ENCODE results near the gene PLEKHF1. TPM values are rescaled to one million over a fixed set of nuclear protein-coding genes. Genes with fewer than 3 reads are reported as not detected.

Gene PLEKHF1
- total RNA-seq, 2 donors from 2014 or later, result 2.6 to 2.8 TPM

DNA sequence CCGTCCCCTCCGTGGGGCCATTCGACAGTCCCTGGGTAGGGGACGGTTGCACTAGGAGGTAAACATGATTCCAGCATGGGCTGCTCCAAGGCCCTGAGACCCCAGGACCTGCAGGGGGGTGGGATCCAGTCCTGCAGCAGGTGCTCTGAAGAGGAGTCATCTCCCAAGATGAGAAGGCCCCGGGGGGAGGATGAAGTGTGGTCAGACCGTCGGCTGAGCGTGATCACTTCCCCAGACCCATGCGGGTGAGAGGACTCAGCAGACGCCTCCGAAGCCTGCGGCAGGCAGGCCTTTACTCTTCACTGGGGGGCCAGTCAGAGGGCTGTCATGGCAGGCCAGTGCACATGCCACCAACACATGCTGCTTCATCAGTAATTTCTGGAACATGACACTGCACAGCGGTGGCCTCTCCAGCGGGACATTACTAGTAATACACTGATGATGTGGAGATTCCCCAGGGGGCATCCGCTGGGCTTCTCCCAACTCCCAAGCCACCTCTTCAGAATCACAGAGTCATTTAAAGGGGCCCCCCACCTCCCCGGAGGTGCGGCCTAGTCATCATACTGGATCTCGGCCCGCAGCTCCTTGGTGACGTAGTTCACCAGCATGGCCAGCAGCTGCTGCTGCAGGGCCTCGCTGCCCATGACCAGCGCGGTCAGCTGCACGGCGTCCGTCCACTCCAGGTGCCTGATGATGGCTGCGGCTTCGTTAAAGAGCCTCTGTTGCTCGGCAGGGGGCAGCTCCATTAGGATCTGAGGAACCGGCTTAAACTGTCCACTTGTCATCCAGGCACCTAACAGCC is 37.1 kb downstream of the PLEKHF1 start:
- Mint-ChIP-seq H3K9me3 (no peaks in the 10 kb centered on the region), H3K4me3 (no peak overlapping the region), H3K36me3 (ENCODE audit: low read depth) (peaks cover 11% of the 10 kb centered on the region), H3K27me3 (ENCODE audit: insufficient read depth) (no peaks in the 10 kb centered on the region), H3K27ac (no peak overlapping the region), H3K4me1 (no peaks in the 10 kb centered on the region)
- no peaks in the 10 kb centered on the region for H3K9me3 ChIP-seq (ENCODE audit: control insufficient read depth, low read length)
- WGBS, 2 experiments (ENCODE audit: insufficient coverage in 1 of 2, insufficient read length in 1 of 2), result 92 to 97% methylated on average over 15 to 30 of the region's 30 CpGs
- peaks cover 5% of the 10 kb centered on the region for H3K36me3 ChIP-seq (ENCODE audit: control insufficient read depth, insufficient read depth, low read length)
- no peak overlapping the region for H3K9ac ChIP-seq (ENCODE audit: extremely low read depth, low read length, poor library complexity, severe bottlenecking)
- H3K4me3 ChIP-seq (ENCODE audit: low read length), result no peak overlapping the region
- no peaks in the 10 kb centered on the region for H3K4me1 ChIP-seq (ENCODE audit: control insufficient read depth, insufficient read depth, low read length)
- DNase-seq, result no peak
- TF ChIP-seq, protein P1, sequence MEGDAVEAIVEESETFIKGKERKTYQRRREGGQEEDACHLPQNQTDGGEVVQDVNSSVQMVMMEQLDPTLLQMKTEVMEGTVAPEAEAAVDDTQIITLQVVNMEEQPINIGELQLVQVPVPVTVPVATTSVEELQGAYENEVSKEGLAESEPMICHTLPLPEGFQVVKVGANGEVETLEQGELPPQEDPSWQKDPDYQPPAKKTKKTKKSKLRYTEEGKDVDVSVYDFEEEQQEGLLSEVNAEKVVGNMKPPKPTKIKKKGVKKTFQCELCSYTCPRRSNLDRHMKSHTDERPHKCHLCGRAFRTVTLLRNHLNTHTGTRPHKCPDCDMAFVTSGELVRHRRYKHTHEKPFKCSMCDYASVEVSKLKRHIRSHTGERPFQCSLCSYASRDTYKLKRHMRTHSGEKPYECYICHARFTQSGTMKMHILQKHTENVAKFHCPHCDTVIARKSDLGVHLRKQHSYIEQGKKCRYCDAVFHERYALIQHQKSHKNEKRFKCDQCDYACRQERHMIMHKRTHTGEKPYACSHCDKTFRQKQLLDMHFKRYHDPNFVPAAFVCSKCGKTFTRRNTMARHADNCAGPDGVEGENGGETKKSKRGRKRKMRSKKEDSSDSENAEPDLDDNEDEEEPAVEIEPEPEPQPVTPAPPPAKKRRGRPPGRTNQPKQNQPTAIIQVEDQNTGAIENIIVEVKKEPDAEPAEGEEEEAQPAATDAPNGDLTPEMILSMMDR (conservative IDR thresholded peaks at IDR 0.05), result no peak
- no peak overlapping the region for H3K27ac ChIP-seq (ENCODE audit: low read depth, low read length)
- H3K27me3 ChIP-seq (ENCODE audit: control insufficient read depth, insufficient read depth, low read length, poor library complexity, severe bottlenecking), result no peaks in the 10 kb centered on the region

DNA sequence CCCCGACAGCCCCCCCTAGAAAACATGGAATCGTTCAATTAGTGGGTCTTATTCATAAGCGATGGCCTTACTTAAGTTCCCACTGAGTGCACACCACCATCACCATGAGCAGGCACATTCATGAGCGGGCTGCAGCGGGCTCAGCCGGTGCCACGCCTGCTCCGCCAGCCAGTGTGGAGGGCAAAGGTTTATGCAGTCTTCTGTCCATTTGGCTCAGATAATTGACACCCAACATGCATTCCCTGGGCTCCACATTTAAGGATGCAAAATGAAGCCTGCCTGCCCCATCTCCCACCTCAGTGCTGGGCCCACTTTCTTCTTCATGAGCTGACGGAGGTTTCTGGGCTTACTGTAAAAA is 37.7 kb downstream of the PLEKHF1 start:
- no peak for DNase-seq

DNA sequence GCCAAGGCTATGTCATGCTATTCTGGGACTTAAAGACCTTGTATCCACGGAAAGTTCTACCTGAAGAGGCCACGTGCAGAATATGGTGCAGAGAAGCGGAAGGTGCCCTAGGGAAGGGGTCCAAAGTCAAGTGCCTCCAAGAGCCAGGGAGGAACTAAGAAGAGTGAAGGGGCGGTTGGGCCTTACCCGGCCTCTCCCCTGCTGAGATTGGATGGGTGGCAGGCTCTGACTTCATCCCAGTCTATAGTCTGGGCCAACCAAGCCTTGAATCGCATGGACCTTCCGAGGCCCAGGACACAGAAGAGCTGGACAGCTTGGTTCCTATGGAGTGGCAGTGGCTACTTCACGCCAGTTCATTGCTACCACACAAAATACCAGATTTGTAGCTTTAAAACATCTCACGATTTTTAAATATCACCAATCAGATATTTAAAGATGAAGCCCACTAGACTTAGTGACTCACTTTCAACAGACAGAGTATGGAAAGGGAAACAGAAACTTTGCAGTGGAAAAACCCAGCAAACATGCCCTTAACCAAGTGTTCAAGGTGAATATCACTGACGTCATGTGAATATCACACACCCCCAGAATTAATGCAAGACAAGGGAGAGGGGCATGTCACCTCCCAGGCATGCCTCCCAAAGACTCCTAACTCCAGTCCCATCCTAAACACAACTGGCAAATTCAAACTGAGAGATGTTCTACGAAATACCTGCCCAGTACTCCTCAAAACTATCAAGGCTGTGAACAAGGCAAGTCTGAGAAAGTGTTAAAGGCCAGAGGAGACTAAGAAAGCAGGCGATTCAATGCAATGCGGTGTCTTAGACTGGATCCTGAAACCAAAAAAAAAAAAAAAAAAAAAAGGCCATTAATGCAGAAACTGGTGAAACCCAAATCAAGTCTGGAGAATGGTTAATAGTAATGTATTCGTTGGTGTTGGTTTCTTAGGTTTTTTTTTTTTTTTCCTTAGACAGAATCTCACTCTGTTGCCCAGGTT is 39.6 kb downstream of the PLEKHF1 start:
- WGBS, 2 experiments (ENCODE audit: insufficient coverage in 1 of 2, insufficient read length in 1 of 2), result 93 to 95% methylated on average over 9 to 14 of the region's 14 CpGs
- H3K27me3 ChIP-seq (ENCODE audit: control insufficient read depth, insufficient read depth, low read length, poor library complexity, severe bottlenecking), result no peaks in the 10 kb centered on the region
- no peaks in the 10 kb centered on the region for H3K27me3 Mint-ChIP-seq (ENCODE audit: insufficient read depth)
- TF ChIP-seq, protein P1 (conservative IDR thresholded peaks at IDR 0.05), result no peak
- H3K4me3 Mint-ChIP-seq, result no peak overlapping the region
- H3K4me1 Mint-ChIP-seq, result no peaks in the 10 kb centered on the region
- H3K9me3 ChIP-seq (ENCODE audit: control insufficient read depth, low read length), result no peaks in the 10 kb centered on the region
- no peak overlapping the region for H3K27ac ChIP-seq (ENCODE audit: low read depth, low read length)
- no peak overlapping the region for H3K9ac ChIP-seq (ENCODE audit: extremely low read depth, low read length, poor library complexity, severe bottlenecking)
- no peaks in the 10 kb centered on the region for H3K4me1 ChIP-seq (ENCODE audit: control insufficient read depth, insufficient read depth, low read length)
- H3K36me3 ChIP-seq (ENCODE audit: control insufficient read depth, insufficient read depth, low read length), result peaks cover 9% of the 10 kb centered on the region
- no peak overlapping the region for H3K27ac Mint-ChIP-seq
- H3K4me3 ChIP-seq (ENCODE audit: low read length), result no peak overlapping the region
- H3K9me3 Mint-ChIP-seq, result no peaks in the 10 kb centered on the region
- DNase-seq, result no peak
- peaks cover 14% of the 10 kb centered on the region for H3K36me3 Mint-ChIP-seq (ENCODE audit: low read depth)

More for the DNA sequence above, 37.7 kb downstream of the PLEKHF1 start:
- Mint-ChIP-seq H3K27me3 (ENCODE audit: insufficient read depth) (no peaks in the 10 kb centered on the region), H3K4me1 (no peaks in the 10 kb centered on the region), H3K4me3 (no peak overlapping the region), H3K9me3 (no peaks in the 10 kb centered on the region), H3K27ac (no peak overlapping the region), H3K36me3 (ENCODE audit: low read depth) (peaks cover 14% of the 10 kb centered on the region)
- Histone ChIP-seq H3K9me3 (ENCODE audit: control insufficient read depth, low read length) (no peaks in the 10 kb centered on the region), H3K4me3 (ENCODE audit: low read length) (no peak overlapping the region), H3K27me3 (ENCODE audit: control insufficient read depth, insufficient read depth, low read length, poor library complexity, severe bottlenecking) (no peaks in the 10 kb centered on the region), H3K27ac (ENCODE audit: low read depth, low read length) (no peak overlapping the region), H3K9ac (ENCODE audit: extremely low read depth, low read length, poor library complexity, severe bottlenecking) (no peak overlapping the region), H3K36me3 (ENCODE audit: control insufficient read depth, insufficient read depth, low read length) (peaks cover 9% of the 10 kb centered on the region), H3K4me1 (ENCODE audit: control insufficient read depth, insufficient read depth, low read length) (no peaks in the 10 kb centered on the region)
- 80 to 95% methylated on average over 1 to 9 of the region's 9 CpGs for WGBS, 2 experiments (ENCODE audit: insufficient coverage in 1 of 2, insufficient read length in 1 of 2)
- TF ChIP-seq, protein P1 (conservative IDR thresholded peaks at IDR 0.05), result no peak

All from endodermal cell (in vitro differentiated cells).